BE2C (cell line): ENCODE results near the gene OGFOD1.

Experiments used
- DNase-seq: peaks from one replicate; pipeline ENCODE4 v3.0.0-alpha.2; 2020
- H3K27me3 ChIP-seq: fragments of 250-450 bp; sonication (Bioruptor Pico); 2 replicates; pipeline ENCODE4 v1.5.1; 2020; ENCODE audit warnings: mild to moderate bottlenecking
- H3K36me3 ChIP-seq: fragments of 250-450 bp; sonication (Bioruptor Pico); 2 replicates; pipeline ENCODE4 v1.5.1; 2020; ENCODE audit warnings: mild to moderate bottlenecking
- H3K4me1 ChIP-seq: fragments of 250-450 bp; sonication (Bioruptor Pico); 2 replicates; pipeline ENCODE4 v1.5.1; 2020
- H3K4me3 ChIP-seq: 2 replicates; pipeline ENCODE4 v1.5.1; 2011; ENCODE audit warnings: low read depth, low read length
- H3K9me3 ChIP-seq: fragments of 250-450 bp; sonication (Bioruptor Pico); 2 replicates; pipeline ENCODE4 v1.5.1; 2020
- TF ChIP-seq, protein P1 (sequence below): IDR thresholded peaks from 2 replicates; pipeline ENCODE4 v1.5.1; 2012; ENCODE audit warnings: mild to moderate bottlenecking, low read depth, low read length

The OGFOD1 gene

DNA sequence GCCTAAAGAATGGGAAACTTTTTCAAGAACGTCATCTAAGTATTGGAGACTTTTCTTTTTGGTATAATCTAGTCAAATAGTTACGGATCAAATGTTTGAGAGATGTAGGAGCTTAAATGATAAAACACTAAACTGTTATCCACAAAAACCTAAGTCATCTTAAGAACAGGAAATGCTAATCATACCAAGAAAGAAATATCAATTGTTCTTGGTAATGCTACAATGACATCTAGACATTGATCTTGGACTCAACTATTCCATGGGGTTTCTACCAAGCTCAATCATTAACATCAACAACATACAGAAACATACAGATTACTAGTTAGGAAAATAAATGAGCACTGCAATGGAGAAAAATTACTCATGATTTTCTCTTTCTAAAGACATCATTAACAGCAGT lies 4.1 kb upstream of the OGFOD1 start:
- H3K36me3 ChIP-seq, result peaks cover 50% of the 10 kb centered on the region
- no peaks in the 10 kb centered on the region for H3K4me1 ChIP-seq
- H3K27me3 ChIP-seq, result no peaks in the 10 kb centered on the region
- TF ChIP-seq, protein P1, sequence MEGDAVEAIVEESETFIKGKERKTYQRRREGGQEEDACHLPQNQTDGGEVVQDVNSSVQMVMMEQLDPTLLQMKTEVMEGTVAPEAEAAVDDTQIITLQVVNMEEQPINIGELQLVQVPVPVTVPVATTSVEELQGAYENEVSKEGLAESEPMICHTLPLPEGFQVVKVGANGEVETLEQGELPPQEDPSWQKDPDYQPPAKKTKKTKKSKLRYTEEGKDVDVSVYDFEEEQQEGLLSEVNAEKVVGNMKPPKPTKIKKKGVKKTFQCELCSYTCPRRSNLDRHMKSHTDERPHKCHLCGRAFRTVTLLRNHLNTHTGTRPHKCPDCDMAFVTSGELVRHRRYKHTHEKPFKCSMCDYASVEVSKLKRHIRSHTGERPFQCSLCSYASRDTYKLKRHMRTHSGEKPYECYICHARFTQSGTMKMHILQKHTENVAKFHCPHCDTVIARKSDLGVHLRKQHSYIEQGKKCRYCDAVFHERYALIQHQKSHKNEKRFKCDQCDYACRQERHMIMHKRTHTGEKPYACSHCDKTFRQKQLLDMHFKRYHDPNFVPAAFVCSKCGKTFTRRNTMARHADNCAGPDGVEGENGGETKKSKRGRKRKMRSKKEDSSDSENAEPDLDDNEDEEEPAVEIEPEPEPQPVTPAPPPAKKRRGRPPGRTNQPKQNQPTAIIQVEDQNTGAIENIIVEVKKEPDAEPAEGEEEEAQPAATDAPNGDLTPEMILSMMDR, result no peak
- no peak for DNase-seq
- H3K4me3 ChIP-seq, result no peak overlapping the region
- no peaks in the 10 kb centered on the region for H3K9me3 ChIP-seq

DNA sequence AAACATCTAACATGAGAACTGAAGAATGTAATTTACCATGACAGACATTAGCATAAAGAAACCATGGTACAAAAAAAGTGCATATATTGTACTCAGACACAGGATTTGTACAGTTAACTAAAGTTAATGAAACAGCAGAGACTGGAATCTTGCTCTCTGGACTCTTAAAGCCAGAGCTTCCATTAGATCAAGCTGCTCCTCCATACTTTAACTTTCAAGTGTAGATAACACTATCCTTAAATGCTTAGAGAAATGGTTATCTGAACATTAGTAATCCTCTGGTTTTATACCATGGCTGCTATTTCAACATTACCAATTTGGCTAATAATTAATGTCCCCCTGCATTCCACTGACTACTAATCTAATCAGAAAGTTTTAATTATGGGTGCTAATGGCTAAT lies 3.3 kb upstream of the OGFOD1 start:
- Histone ChIP-seq H3K4me1 (no peaks in the 10 kb centered on the region), H3K9me3 (no peaks in the 10 kb centered on the region), H3K4me3 (no peak overlapping the region), H3K36me3 (peaks cover 43% of the 10 kb centered on the region), H3K27me3 (no peaks in the 10 kb centered on the region)
- DNase-seq, result no peak
- TF ChIP-seq, protein P1, result no peak

DNA sequence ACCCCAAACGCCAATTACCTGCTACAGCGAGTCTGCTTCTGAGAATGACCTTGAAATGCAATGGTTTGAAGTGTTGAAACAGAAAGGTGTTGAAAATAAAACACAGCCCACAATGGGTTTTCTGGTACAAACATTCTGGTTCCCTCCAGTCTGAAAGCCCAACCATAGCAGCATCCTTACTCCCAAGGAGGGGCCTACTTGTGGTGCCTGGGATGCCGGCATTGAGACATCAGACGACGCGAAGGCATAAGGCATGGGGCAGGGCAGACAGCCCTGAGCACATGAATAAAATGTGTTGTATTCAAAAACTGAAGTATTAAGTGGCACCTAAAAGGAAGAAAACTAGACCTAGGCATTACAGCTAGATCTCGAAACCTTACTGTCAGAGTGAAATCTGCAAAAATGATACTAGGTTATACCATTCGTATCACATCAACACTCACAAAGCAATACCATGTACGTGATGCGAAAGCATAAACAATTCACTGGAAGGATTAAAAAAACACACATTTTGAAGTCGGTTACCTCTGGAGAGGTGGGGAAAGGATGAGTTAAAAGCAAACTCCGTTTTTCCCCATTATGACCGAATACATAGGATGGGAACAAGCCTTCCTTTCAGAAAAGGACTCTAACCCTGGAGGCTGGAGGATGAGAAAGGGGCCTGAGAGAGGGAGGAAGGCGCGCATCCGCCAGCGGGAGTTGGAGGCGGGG lies 924 bp upstream of the OGFOD1 start:
- TF ChIP-seq, protein P1, result no peak
- peak overlapping the region; percentile 83 for H3K4me3 ChIP-seq
- H3K36me3 ChIP-seq, result peaks cover 42% of the 10 kb centered on the region
- no peaks in the 10 kb centered on the region for H3K4me1 ChIP-seq
- peak; percentile 13 for DNase-seq
- H3K9me3 ChIP-seq, result no peaks in the 10 kb centered on the region
- H3K27me3 ChIP-seq, result no peaks in the 10 kb centered on the region

DNA sequence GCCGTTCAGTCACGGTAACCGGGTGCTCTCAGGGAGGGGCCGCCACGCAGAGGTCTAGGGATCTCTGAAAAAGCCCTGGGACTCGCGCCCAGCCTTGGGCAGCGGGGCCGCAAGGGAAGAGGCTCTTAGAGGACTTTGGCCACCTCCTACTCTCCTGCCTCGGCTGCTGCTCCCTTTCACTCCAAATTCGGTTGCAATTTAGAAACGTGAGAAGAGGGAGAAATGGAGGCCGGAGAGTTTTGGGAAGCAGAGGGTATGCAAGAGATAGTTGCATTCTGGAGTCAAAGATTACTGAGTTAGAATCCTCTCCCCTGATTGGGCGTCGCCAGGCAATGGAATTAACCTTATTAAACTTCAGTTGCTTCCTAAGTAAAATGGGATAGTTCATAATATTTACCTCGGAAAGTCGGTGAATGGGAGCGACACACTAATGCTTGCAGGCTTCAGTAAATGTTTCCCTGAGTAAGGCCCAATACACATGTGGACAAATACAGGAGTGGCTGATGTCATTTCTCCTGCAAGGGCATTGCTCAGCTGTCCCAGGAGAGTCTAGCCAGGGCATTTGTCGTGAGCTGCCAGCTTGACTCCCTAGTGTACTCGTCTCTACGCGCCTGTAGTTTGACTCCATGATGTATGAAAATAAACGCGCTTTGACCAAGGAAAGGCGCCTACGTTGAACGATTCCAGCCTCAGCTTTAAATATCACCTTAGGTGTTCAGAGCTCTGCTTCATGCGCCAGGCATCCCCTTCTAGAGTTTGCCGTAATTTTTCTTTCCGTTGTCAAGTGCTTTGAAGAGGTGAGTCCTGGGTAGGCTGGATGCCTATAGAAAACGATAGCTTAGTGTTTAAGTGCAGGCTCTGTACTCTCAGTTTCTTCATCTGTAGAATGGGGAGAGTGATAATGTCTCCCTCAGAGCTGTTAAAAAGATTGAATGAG lies 667 bp downstream of the OGFOD1 start:
- Histone ChIP-seq H3K27me3 (no peaks in the 10 kb centered on the region), H3K4me1 (no peaks in the 10 kb centered on the region), H3K9me3 (no peaks in the 10 kb centered on the region), H3K4me3 (peak overlapping the region; percentile 83), H3K36me3 (peaks cover 41% of the 10 kb centered on the region)
- TF ChIP-seq, protein P1, result no peak
- DNase-seq, result peak; percentile 65

DNA sequence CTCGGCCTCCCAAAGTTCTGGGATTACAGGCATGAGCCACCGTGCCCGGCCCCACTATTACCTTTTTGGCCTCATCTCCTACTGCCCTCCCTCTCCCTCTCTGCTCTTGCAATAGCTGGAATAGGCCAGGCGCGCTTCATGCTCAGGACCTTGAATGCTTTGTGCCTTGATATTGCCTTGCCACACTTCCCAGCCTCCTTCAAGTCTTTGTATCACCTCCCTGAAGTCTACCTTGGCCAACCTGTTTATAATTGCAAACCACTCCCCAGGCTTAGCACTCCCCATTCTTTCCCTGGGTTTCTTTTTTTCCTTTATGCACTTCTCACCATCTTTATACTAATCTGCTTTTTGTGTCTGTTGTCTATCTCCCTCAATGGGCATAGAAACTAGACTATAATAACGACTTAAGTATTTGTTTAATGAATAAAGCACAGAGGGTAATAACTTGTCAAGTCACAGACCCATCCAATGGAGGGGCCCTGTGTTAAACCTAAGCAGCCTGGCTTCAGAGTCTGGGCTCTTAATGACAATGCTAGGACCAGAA lies 6.6 kb downstream of the OGFOD1 start:
- DNase-seq, result no peak
- Histone ChIP-seq H3K27me3 (no peaks in the 10 kb centered on the region), H3K4me3 (no peak overlapping the region), H3K4me1 (no peaks in the 10 kb centered on the region; the same call in 1 of the 2 replicates), H3K9me3 (no peaks in the 10 kb centered on the region), H3K36me3 (peaks cover 71% of the 10 kb centered on the region)
- TF ChIP-seq, protein P1, result no peak

DNA sequence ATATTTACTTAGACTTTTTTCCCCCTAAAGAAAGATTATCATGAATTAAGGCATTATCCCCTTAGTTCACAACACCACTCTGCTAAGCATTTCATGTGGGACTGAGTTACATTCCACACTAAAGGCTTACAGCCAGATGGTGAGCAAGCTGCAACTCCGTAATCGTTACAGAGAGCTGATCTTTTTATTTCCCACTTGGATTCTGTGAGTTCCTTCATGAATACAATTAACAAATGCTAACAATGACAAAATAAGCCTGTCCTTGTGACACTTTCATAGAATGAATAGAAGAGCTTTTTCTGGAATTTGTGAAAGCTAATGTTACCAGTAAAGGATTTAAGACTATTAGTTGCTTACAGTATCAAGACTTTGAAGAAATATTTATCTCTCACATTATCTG lies 8.7 kb downstream of the OGFOD1 start:
- TF ChIP-seq, protein P1, result no peak
- H3K9me3 ChIP-seq, result no peaks in the 10 kb centered on the region
- no peak for DNase-seq
- no peak overlapping the region for H3K4me3 ChIP-seq
- H3K36me3 ChIP-seq, result peaks cover 58% of the 10 kb centered on the region
- H3K4me1 ChIP-seq, result no peaks in the 10 kb centered on the region; the same call in none of the 2 replicates
- H3K27me3 ChIP-seq, result no peaks in the 10 kb centered on the region
